T-helper 2 cell treated with Interferon-gamma antibody and Interleukin-4, amounts not matched to agents 5 μg/mL and 100 μg/mL, for 36 hours (primary cell): ENCODE measurements around the gene C15orf61.

Experiments used
- DNase-seq: peaks from one replicate; pipeline ENCODE4 v3.0.0; 2021; ENCODE audit warnings: low spot score
- H3K27ac Mint-ChIP-seq: one replicate; pipeline ENCODE4 v1.8.0; 2021; ENCODE audit warnings: mild to moderate bottlenecking, mixed read lengths
- H3K27me3 Mint-ChIP-seq: one replicate; pipeline ENCODE4 v1.8.0; 2021; ENCODE audit warnings: low read depth, mixed read lengths
- H3K36me3 Mint-ChIP-seq: one replicate; pipeline ENCODE4 v1.8.0; 2021; ENCODE audit warnings: low read depth, mixed read lengths
- H3K4me1 Mint-ChIP-seq: one replicate; pipeline ENCODE4 v1.8.0; 2021; ENCODE audit warnings: low read depth, mixed read lengths
- H3K4me3 Mint-ChIP-seq: one replicate; pipeline ENCODE4 v1.8.0; 2022; ENCODE audit warnings: mild to moderate bottlenecking, moderate library complexity, mixed read lengths
- H3K9me3 Mint-ChIP-seq: one replicate; pipeline ENCODE4 v1.8.0; 2021; ENCODE audit warnings: mixed read lengths

Gene C15orf61

DNA sequence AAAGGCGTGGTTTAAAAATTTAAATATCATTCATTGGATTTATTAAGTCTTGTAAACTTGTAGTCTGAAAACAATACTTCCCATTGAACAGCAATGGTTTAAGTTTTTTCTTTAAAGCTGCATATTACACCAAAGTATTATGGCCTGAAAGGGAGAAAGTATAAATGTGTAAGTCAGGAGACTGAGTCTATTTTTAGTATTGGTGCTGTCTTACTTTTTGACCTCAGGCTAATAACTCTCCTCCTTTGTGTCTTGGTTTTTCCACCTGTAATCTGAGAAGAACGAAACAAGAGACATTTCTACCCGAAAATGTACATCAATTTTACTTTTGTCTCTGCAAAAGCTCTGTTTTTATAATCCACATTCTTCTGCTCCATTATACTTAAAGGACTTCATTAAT, 7.6 kb downstream of the C15orf61 start:
- peaks cover 10% of the 10 kb centered on the region for H3K36me3 Mint-ChIP-seq
- no peak for DNase-seq
- no peaks in the 10 kb centered on the region for H3K9me3 Mint-ChIP-seq
- no peak overlapping the region for H3K4me3 Mint-ChIP-seq
- no peaks in the 10 kb centered on the region for H3K27me3 Mint-ChIP-seq
- peaks cover 2% of the 10 kb centered on the region for H3K4me1 Mint-ChIP-seq
- H3K27ac Mint-ChIP-seq: no peak overlapping the region

GRCh38 chr15:67531379-67531914, 10.5 kb downstream of the C15orf61 start:
- H3K27ac Mint-ChIP-seq: no peak overlapping the region
- peaks cover 2% of the 10 kb centered on the region for H3K27me3 Mint-ChIP-seq
- no peaks in the 10 kb centered on the region for H3K9me3 Mint-ChIP-seq
- peaks cover 10% of the 10 kb centered on the region for H3K36me3 Mint-ChIP-seq
- H3K4me1 Mint-ChIP-seq: peaks cover 11% of the 10 kb centered on the region
- DNase-seq: no peak
- H3K4me3 Mint-ChIP-seq: no peak overlapping the region

- DNase-seq: no peak
- no peak overlapping the region for H3K27ac Mint-ChIP-seq
- H3K36me3 Mint-ChIP-seq: peaks cover 7% of the 10 kb centered on the region
- no peak overlapping the region for H3K4me3 Mint-ChIP-seq
- H3K4me1 Mint-ChIP-seq: peaks cover 16% of the 10 kb centered on the region
- peaks cover 7% of the 10 kb centered on the region for H3K27me3 Mint-ChIP-seq
- no peaks in the 10 kb centered on the region for H3K9me3 Mint-ChIP-seq
These were observed 12.9 kb downstream of the C15orf61 start for GRCh38 chr15:67533873-67534272.

- H3K4me3 Mint-ChIP-seq: no peak overlapping the region
- peaks cover 7% of the 10 kb centered on the region for H3K27me3 Mint-ChIP-seq
- no peaks in the 10 kb centered on the region for H3K9me3 Mint-ChIP-seq
- no peak for DNase-seq
- peaks cover 8% of the 10 kb centered on the region for H3K36me3 Mint-ChIP-seq
- no peak overlapping the region for H3K27ac Mint-ChIP-seq
- H3K4me1 Mint-ChIP-seq: peaks cover 21% of the 10 kb centered on the region
These were observed 13.4 kb downstream of the C15orf61 start for GRCh38 chr15:67534360-67534759.

- DNase-seq: no peak
- H3K9me3 Mint-ChIP-seq: no peaks in the 10 kb centered on the region
- no peak overlapping the region for H3K27ac Mint-ChIP-seq
- H3K4me1 Mint-ChIP-seq: peaks cover 34% of the 10 kb centered on the region
- peaks cover 7% of the 10 kb centered on the region for H3K36me3 Mint-ChIP-seq
- no peak overlapping the region for H3K4me3 Mint-ChIP-seq
- peaks cover 7% of the 10 kb centered on the region for H3K27me3 Mint-ChIP-seq
These were observed 16.8 kb downstream of the C15orf61 start for GRCh38 chr15:67537771-67538170.

DNA sequence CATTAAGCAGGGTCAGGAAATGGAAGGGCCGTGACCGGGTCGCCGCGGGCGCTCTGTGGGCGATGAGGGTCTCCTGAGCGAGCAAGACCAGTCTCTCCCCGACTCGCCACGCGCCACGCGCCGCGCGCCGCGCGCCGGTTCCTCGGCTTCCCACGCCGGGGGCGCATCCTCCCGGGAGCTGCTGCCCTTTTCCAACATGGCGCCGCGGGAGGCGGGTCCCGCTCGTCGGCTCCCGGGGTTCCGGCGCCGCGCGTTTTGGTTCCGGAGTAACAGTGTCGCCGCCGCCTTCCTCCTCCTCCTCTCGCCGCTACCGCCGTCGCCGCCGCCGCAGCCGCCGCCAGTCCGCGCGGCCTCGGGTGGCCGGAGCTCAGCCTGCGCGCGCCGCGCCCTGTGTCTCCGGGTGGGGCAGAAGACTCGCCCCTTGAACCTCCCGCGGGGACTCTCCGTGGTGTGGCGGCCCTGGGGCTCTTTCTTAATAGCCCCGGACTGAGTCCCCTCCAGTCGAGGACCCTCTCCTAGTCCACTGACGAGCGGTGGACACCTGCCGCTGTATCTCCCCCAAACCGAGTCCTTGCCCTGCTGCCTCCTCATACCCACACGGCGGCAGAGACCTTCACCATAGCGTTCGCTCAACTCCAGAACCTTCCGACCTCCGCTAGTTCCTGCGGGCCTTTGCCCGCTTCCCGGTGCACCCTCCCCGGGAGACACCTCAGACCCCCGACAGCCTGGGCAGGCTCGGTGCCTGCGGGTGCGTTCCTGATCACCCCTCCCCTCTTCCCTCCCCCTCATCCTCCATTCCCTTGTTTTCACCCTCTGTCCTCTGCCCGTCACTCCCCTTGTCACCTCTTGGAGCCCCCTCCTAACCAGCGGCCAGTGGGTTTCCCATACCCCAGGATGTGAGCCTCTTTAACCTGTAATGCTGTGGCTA, 21.8 kb downstream of the C15orf61 start, which contains the start of gene MAP2K5:
TSS of gene MAP2K5 (plus strand) at position 284 of the 928 bp plus-strand sequence. CDS start at position 917, 633 bp downstream.
- no peaks in the 10 kb centered on the region for H3K9me3 Mint-ChIP-seq
- DNase-seq: peak; percentile 83
- H3K4me3 Mint-ChIP-seq: peak within 1 kb of the TSS; percentile 97
- peaks cover 4% of the 10 kb centered on the region for H3K27me3 Mint-ChIP-seq
- peaks cover 30% of the 10 kb centered on the region for H3K36me3 Mint-ChIP-seq
- H3K4me1 Mint-ChIP-seq: peaks cover 46% of the 10 kb centered on the region
- peak within 1 kb of the TSS; percentile 94 for H3K27ac Mint-ChIP-seq

GRCh38 chr15:67543348-67543718, 22.4 kb downstream of the C15orf61 start:
- H3K27me3 Mint-ChIP-seq: no peaks in the 10 kb centered on the region
- peaks cover 30% of the 10 kb centered on the region for H3K36me3 Mint-ChIP-seq
- DNase-seq: no peak
- peaks cover 48% of the 10 kb centered on the region for H3K4me1 Mint-ChIP-seq
- peak overlapping the region; percentile 92 for H3K27ac Mint-ChIP-seq
- H3K9me3 Mint-ChIP-seq: no peaks in the 10 kb centered on the region
- H3K4me3 Mint-ChIP-seq: peak overlapping the region; percentile 91

- H3K4me3 Mint-ChIP-seq: peak overlapping the region; percentile 45
- H3K36me3 Mint-ChIP-seq: peaks cover 28% of the 10 kb centered on the region
These were observed 23.5 kb downstream of the C15orf61 start for GRCh38 chr15:67544475-67544874.

GRCh38 chr15:67545864-67546263, 24.9 kb downstream of the C15orf61 start:
- Mint-ChIP-seq H3K27me3 (no peaks in the 10 kb centered on the region), H3K4me3 (no peak overlapping the region), H3K4me1 (peaks cover 31% of the 10 kb centered on the region), H3K36me3 (peaks cover 33% of the 10 kb centered on the region), H3K9me3 (no peaks in the 10 kb centered on the region), H3K27ac (no peak overlapping the region)
- DNase-seq: no peak

More at GRCh38 chr15:67544475-67544874, 23.5 kb downstream of the C15orf61 start:
- Mint-ChIP-seq H3K27ac (no peak overlapping the region), H3K27me3 (no peaks in the 10 kb centered on the region), H3K9me3 (no peaks in the 10 kb centered on the region), H3K4me1 (peaks cover 39% of the 10 kb centered on the region)
- DNase-seq: no peak

DNA sequence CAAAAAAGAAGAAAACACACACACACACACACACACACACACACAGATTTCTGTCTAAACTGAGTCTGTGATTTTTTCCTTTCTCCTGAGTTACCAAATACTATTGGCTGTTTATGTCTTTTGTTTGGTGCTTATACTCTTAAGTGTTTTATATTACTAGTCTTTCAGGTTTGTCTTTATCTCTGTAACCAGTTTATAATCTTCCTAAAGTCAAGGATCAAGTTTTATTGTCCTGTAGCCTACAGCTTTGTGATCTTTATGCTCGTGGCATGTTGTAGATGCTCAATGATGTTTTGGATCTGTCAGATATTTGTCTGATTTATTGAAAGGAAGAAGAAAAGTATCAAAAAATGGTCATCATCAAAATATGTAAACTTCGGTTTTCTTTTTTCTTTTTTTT, 26.1 kb downstream of the C15orf61 start:
- no peaks in the 10 kb centered on the region for H3K27me3 Mint-ChIP-seq
- H3K36me3 Mint-ChIP-seq: peaks cover 39% of the 10 kb centered on the region
- H3K4me1 Mint-ChIP-seq: peaks cover 27% of the 10 kb centered on the region
- H3K9me3 Mint-ChIP-seq: no peaks in the 10 kb centered on the region
- H3K27ac Mint-ChIP-seq: no peak overlapping the region
- DNase-seq: no peak
- H3K4me3 Mint-ChIP-seq: no peak overlapping the region

GRCh38 chr15:67547836-67548235, 26.9 kb downstream of the C15orf61 start:
- Mint-ChIP-seq H3K27ac (no peak overlapping the region), H3K4me1 (peaks cover 27% of the 10 kb centered on the region), H3K27me3 (no peaks in the 10 kb centered on the region), H3K36me3 (peaks cover 39% of the 10 kb centered on the region), H3K4me3 (no peak overlapping the region), H3K9me3 (no peaks in the 10 kb centered on the region)
- DNase-seq: no peak

DNA sequence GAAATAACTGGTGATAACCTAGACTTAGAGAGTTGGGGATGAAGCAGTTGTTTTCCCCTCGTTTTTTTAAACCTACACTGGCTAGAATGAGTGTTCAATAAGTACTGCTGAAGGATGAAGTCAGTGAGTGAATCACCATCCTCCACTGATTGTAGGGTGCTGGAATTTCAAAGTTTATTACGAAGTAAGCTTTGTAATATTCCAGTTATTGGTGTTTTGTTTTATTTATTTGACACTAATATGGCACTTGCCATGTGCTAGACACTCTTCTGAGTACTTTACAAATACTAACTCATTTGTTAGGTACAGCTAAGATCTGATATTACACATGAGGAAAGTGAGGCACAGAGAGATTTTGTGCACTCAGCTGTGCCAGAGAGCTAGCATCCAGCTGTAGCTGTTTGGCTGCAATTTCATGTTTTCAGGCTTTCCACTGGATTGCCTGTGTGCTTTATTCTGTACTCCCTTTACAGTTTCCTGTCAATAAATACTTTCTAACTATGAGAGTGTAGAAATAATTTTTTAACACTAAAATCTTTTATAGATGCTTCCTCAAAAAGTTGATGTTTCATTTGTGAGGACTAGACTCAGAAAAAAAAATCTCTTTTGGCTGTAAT, 27.4 kb downstream of the C15orf61 start:
- peaks cover 24% of the 10 kb centered on the region for H3K4me1 Mint-ChIP-seq
- H3K4me3 Mint-ChIP-seq: no peak overlapping the region
- peaks cover 42% of the 10 kb centered on the region for H3K36me3 Mint-ChIP-seq
- no peak overlapping the region for H3K27ac Mint-ChIP-seq
- no peak for DNase-seq
- no peaks in the 10 kb centered on the region for H3K27me3 Mint-ChIP-seq
- no peaks in the 10 kb centered on the region for H3K9me3 Mint-ChIP-seq

- DNase-seq: no peak
- H3K27ac Mint-ChIP-seq: no peak overlapping the region
- H3K9me3 Mint-ChIP-seq: no peaks in the 10 kb centered on the region
- peaks cover 17% of the 10 kb centered on the region for H3K4me1 Mint-ChIP-seq
- no peaks in the 10 kb centered on the region for H3K27me3 Mint-ChIP-seq
- no peak overlapping the region for H3K4me3 Mint-ChIP-seq
- H3K36me3 Mint-ChIP-seq: peaks cover 41% of the 10 kb centered on the region
These were observed 28.1 kb downstream of the C15orf61 start for GRCh38 chr15:67548862-67549651.
